AG08396 (cell line): ENCODE measurements around the gene XCR1.

Source experiments
- DNase-seq: peaks from one replicate; pipeline ENCODE4 v3.0.0; 2012; ENCODE audit warnings: low spot score, mixed read lengths

The XCR1 gene

GRCh38 chr3:45984331-45985312 lies 42.7 kb downstream of the XCR1 start:
- DNase-seq = no peak

DNA sequence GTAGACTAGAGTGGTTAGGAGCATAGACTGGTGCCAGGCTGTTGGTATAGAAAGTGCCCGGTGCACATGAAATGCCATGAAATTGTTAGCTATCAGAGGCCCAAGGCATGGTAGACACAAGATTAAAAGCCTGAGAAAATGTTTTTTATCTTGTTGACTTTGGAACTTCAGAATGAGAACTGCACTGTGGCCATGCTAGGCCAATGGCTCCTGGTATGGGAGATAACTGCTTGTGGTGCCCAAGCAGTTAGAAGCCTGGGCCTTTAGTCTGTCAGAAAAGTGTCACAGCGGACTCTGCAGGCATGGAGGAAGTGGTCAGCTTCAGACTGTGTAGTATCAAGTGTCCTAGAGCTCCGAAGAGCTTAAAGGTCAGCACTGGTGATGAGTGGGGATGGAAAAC lies 43.5 kb downstream of the XCR1 start:
- DNase-seq = no peak

GRCh38 chr3:45981346-45982074 lies 45.8 kb downstream of the XCR1 start:
- peak; percentile 53 for DNase-seq

DNA sequence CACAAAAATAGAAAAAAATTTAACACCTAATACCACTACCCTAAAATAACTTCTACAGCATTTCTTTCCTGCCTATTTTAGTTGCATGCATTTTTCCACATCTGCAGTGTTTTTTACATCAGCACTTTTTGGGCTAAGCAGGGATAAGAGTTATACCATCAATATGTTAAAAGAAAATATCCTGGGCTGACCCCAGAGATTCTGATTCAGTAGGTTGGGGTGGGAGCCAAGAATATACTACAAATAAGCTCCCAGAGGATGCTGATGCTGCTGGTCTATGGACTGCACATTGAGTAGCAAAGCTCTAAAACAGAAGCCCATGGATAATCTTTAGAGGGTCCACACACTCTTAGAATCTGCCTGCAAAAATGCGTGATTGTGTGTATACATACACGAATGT lies 46.5 kb downstream of the XCR1 start:
- DNase-seq = no peak

GRCh38 chr3:45980229-45980813 lies 47.0 kb downstream of the XCR1 start:
- DNase-seq = no peak

- no peak for DNase-seq
These were observed 47.9 kb downstream of the XCR1 start for GRCh38 chr3:45979378-45979777.

- DNase-seq = no peak
These were observed 49.1 kb downstream of the XCR1 start for GRCh38 chr3:45978006-45978761.

GRCh38 chr3:45976191-45977091 lies 50.8 kb downstream of the XCR1 start:
- DNase-seq = no peak

GRCh38 chr3:45975686-45976085 lies 51.6 kb downstream of the XCR1 start:
- DNase-seq = no peak

DNA sequence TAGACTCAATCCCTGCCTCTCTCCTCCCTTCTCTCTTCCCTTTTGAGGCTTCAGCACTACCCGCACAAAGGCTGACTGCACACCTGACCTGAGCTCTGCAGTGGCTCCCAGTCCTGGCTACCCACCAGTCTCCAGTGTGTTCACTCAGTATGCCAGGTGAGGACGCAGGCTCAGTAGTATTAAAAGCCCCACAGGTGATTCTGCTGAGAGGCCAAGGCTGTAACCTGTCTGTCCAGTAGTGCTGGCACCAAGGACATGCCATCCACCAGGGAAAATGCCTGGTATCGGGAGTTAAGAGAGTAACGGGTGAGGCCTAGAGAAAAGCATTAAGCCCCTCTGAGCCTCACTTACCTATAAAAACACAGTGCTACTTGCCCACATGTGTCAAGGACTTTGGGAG lies 52.6 kb downstream of the XCR1 start:
- DNase-seq = no peak

DNA sequence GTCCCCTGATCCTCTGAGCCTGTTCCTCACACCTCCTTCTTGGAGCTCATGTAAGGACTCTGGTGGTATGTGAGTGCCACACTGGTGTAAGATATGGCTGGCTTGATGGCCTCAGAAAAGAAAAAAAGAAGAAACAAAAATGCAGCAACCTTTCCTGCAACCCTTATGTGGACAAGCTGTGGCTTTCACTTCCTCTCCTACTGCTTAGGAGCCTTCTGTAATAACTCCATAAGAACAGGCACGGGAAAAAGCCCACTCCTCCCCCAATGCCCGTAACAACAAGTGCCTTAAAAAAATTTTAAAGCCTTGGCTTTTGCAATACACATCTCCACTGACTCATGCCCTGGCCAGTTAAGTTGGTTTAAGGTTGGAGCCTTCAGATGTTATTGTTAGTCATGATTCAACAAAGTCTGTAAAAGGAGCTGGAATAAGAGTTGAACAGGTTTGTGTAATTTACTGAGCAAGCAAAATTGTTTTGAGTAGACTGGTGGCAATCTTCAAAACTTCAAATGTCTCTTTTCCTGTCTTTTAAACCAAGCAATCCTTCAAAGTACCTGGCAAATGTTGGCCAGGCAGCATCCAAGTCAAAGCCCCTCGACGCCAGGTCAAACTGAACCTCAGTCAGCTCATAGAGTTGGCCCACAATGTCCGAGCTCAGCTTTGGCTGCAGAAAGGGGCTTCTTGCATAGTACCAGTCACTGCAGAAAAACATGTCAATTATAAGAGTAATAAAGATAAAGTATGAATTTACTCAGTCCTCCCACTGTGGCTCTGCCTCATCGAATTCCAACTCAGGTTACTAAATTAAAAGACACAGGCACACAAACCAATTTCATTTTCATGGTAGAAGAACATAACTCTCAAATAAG lies 54.5 kb downstream of the XCR1 start:
- peak; percentile 83 for DNase-seq

DNA sequence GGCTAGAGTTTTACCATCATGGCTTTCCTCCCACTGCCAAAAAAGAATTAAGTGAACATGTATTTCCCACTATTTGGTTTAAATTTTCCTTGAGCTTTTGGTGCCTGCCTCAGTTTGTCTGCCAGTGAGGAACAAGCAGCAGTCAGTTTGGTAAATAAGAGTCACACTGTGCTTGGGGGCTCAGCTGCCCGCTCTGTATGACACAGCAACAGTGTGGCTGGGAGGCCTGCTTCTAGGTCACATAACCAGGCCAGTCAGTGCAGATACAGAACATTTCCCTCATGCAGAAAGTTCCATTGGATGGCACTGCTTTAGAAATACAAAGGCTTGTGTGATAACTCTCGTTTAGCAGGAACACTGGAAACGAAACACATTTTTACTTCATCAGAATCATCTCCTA lies 57.3 kb downstream of the XCR1 start:
- DNase-seq = no peak

DNA sequence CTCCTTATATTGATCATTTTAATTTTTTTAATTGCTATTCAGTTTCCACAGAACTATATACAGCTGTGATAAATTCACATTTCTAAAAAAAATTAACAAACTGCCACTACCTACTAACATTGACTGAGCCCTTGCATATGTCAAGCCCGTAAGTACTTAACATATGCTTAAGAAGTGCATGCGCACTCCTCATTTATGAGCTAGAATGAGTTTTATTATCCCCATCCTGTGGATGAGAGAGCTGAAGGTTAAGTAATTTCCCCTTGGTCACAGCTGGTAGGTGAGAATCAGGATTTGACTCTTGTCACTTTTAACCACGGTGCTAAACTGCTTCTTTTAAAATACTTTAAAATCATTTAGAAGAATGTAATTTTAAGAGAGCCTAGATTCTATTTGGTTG lies 58.2 kb downstream of the XCR1 start:
- no peak for DNase-seq

DNA sequence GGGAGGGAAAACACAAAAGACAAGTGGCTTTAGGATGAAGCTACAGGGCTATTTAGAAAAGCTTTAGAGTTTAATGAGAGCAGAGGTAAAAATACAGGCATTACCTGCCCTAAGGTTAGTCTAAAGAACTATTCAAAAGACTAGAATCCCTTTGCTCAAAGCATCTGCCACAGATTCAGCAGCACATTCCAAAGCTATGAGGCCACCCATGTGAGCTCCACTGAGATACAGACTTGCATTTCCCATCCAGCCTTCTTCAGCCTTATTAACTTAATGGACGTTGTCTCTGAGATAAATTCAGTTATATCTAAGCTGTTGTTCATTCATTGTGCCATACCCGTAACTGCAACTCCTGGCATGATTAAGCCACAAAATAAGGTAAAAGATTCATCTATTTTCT lies 58.6 kb downstream of the XCR1 start:
- DNase-seq = peak; percentile 82

GRCh38 chr3:45968149-45968548 lies 59.1 kb downstream of the XCR1 start:
- DNase-seq = no peak

GRCh38 chr3:45967724-45968123 lies 59.6 kb downstream of the XCR1 start:
- no peak for DNase-seq
